ENCODE measurements around the gene ZNF3.

Gene ZNF3

DNA sequence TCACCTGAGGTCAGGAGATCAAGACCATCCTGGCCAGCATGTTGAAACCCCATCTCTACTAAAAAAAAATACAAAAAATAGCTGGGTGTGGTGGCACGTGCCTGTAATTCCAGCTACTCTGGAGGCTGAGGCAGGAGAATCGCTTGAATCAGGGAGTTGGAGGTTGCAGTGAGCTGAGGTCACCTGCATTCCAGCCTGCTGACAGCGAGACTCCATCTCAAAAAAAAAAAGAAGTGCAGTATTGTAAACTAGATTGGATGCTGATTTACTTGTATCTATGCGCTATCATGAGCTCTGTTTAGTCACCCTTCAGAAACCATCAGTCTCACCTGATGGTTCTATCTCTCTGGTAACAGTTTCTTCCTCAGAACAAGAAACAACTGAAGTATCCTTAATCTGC lies 18.1 kb downstream of the ZNF3 start:
- no peak for ATAC-seq
- TF ChIP-seq BACH2 (CRISPR knock-in tag; IDR thresholded peaks at IDR 0.05; ENCODE audit: borderline replicate concordance) (no peak), ISL1 (CRISPR knock-in tag; IDR thresholded peaks at IDR 0.05) (no peak), GLIS3 (CRISPR knock-in tag; IDR thresholded peaks at IDR 0.05) (no peak), ZNF70 (CRISPR knock-in tag; IDR thresholded peaks at IDR 0.05) (no peak)
- TF ChIP-seq, protein P1, sequence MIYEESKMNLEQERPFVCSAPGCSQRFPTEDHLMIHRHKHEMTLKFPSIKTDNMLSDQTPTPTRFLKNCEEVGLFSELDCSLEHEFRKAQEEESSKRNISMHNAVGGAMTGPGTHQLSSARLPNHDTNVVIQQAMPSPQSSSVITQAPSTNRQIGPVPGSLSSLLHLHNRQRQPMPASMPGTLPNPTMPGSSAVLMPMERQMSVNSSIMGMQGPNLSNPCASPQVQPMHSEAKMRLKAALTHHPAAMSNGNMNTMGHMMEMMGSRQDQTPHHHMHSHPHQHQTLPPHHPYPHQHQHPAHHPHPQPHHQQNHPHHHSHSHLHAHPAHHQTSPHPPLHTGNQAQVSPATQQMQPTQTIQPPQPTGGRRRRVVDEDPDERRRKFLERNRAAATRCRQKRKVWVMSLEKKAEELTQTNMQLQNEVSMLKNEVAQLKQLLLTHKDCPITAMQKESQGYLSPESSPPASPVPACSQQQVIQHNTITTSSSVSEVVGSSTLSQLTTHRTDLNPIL (CRISPR knock-in tag; IDR thresholded peaks at IDR 0.05; ENCODE audit: low read depth) = no peak

DNA sequence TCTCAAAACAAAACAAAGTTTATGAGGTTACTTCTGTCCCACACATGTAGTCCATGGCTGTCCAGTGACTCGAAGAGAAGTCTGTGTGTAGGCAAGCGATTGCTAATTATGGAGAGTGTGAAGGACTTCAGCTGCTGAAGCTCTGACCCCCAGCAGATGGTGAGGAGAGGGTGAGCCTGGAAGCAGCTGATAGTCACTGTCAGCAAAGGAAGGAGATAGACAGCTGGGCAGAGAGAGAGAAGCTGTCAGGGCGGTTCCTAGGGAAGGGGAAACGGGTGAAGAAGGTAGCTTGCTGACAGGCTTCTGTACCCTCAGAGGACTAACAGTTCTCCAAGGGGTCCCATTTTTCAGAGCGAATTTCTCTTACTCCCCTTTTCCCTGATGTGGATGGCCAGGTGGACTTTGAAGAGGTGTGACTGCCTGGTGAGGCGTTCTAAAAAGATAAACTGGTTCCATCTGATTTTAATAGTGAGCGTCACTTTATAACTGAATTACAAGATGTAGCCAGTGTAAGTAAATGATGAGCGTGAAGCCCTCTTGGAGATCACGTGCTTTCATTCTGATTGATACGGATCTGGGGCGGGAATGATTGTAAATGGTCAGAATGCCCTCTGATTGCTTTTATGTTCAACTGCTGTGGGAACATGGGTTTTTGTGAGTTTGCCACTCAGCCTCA lies 19.9 kb downstream of the ZNF3 start:
- no peak for ATAC-seq
- TF ChIP-seq, protein P2, sequence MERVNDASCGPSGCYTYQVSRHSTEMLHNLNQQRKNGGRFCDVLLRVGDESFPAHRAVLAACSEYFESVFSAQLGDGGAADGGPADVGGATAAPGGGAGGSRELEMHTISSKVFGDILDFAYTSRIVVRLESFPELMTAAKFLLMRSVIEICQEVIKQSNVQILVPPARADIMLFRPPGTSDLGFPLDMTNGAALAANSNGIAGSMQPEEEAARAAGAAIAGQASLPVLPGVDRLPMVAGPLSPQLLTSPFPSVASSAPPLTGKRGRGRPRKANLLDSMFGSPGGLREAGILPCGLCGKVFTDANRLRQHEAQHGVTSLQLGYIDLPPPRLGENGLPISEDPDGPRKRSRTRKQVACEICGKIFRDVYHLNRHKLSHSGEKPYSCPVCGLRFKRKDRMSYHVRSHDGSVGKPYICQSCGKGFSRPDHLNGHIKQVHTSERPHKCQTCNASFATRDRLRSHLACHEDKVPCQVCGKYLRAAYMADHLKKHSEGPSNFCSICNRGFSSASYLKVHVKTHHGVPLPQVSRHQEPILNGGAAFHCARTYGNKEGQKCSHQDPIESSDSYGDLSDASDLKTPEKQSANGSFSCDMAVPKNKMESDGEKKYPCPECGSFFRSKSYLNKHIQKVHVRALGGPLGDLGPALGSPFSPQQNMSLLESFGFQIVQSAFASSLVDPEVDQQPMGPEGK (CRISPR knock-in tag; IDR thresholded peaks at IDR 0.05; ENCODE audit: borderline replicate concordance) = no peak
- TF ChIP-seq, protein P1 (CRISPR knock-in tag; IDR thresholded peaks at IDR 0.05; ENCODE audit: low read depth) = no peak
- TF ChIP-seq ISL1 (CRISPR knock-in tag; IDR thresholded peaks at IDR 0.05) (no peak), GLIS3 (CRISPR knock-in tag; IDR thresholded peaks at IDR 0.05) (no peak), SNAI2 (CRISPR knock-in tag; IDR thresholded peaks at IDR 0.05) (no peak), TCF4 (CRISPR knock-in tag; IDR thresholded peaks at IDR 0.05; ENCODE audit: borderline replicate concordance) (no peak), ARNTL (CRISPR knock-in tag; IDR thresholded peaks at IDR 0.05; ENCODE audit: borderline replicate concordance, low read depth) (no peak), OSR1 (CRISPR knock-in tag; IDR thresholded peaks at IDR 0.05) (no peak), ZNF70 (CRISPR knock-in tag; IDR thresholded peaks at IDR 0.05) (no peak)
- TF ChIP-seq, protein P3, sequence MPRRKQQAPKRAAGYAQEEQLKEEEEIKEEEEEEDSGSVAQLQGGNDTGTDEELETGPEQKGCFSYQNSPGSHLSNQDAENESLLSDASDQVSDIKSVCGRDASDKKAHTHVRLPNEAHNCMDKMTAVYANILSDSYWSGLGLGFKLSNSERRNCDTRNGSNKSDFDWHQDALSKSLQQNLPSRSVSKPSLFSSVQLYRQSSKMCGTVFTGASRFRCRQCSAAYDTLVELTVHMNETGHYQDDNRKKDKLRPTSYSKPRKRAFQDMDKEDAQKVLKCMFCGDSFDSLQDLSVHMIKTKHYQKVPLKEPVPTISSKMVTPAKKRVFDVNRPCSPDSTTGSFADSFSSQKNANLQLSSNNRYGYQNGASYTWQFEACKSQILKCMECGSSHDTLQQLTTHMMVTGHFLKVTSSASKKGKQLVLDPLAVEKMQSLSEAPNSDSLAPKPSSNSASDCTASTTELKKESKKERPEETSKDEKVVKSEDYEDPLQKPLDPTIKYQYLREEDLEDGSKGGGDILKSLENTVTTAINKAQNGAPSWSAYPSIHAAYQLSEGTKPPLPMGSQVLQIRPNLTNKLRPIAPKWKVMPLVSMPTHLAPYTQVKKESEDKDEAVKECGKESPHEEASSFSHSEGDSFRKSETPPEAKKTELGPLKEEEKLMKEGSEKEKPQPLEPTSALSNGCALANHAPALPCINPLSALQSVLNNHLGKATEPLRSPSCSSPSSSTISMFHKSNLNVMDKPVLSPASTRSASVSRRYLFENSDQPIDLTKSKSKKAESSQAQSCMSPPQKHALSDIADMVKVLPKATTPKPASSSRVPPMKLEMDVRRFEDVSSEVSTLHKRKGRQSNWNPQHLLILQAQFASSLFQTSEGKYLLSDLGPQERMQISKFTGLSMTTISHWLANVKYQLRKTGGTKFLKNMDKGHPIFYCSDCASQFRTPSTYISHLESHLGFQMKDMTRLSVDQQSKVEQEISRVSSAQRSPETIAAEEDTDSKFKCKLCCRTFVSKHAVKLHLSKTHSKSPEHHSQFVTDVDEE (CRISPR knock-in tag; IDR thresholded peaks at IDR 0.05) = no peak

DNA sequence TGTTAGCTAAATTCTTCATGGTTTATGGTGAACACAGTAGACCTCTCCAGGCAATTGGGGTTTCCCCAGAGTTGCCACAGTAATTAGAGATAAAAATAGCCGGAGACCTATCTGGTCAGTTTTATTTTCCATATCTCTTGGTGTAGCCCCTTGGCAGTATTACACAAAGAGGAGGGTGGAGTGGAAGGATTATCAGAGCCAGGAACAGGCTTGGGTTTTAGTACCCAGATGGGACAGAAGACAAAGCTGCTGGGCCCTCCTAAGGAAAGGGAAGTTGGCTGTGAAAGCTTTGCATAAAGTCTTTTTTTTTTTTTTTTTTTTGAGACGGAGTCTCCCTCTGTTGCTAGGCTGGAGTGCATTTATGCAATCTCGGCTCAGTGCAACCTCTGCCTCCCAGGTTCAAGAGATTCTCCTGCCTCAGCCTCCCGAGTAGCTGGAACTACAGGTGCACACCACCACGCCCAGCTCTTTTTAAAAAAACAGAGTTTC lies 22.2 kb downstream of the ZNF3 start:
- TF ChIP-seq TOX (CRISPR knock-in tag; IDR thresholded peaks at IDR 0.05; ENCODE audit: borderline replicate concordance) (no peak), SNAI2 (CRISPR knock-in tag; IDR thresholded peaks at IDR 0.05) (no peak), ZNF70 (CRISPR knock-in tag; IDR thresholded peaks at IDR 0.05) (no peak)
- TF ChIP-seq, protein P1 (CRISPR knock-in tag; IDR thresholded peaks at IDR 0.05; ENCODE audit: low read depth) = no peak

DNA sequence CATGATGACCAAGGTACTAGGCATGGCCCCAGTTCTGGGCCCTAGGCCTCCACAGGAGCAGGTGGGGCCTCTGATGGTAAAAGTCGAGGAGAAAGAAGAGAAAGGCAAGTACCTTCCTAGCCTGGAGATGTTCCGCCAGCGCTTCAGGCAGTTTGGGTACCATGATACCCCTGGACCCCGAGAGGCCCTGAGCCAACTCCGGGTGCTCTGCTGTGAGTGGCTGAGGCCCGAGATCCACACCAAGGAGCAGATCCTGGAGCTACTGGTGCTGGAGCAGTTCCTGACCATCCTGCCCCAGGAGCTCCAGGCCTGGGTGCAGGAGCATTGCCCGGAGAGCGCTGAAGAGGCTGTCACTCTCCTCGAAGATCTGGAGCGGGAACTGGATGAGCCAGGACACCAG lies 24.5 kb downstream of the ZNF3 start:
- TF ChIP-seq ESRRG (CRISPR knock-in tag; IDR thresholded peaks at IDR 0.05) = no peak
- no peak for TF ChIP-seq ZFP3 (CRISPR knock-in tag; IDR thresholded peaks at IDR 0.05)
- TF ChIP-seq, protein P4, sequence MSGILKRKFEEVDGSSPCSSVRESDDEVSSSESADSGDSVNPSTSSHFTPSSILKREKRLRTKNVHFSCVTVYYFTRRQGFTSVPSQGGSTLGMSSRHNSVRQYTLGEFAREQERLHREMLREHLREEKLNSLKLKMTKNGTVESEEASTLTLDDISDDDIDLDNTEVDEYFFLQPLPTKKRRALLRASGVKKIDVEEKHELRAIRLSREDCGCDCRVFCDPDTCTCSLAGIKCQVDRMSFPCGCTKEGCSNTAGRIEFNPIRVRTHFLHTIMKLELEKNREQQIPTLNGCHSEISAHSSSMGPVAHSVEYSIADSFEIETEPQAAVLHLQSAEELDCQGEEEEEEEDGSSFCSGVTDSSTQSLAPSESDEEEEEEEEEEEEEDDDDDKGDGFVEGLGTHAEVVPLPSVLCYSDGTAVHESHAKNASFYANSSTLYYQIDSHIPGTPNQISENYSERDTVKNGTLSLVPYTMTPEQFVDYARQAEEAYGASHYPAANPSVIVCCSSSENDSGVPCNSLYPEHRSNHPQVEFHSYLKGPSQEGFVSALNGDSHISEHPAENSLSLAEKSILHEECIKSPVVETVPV (CRISPR knock-in tag; IDR thresholded peaks at IDR 0.05) = no peak
- TF ChIP-seq, protein P2 (CRISPR knock-in tag; IDR thresholded peaks at IDR 0.05; ENCODE audit: borderline replicate concordance) = no peak
- no peak for TF ChIP-seq CSDC2 (CRISPR knock-in tag; IDR thresholded peaks at IDR 0.05)
- TF ChIP-seq, protein P3 (CRISPR knock-in tag; IDR thresholded peaks at IDR 0.05) = no peak
- TF ChIP-seq SNAI2 (CRISPR knock-in tag; IDR thresholded peaks at IDR 0.05) = no peak
- no peak for ATAC-seq

More for the DNA sequence above, 22.2 kb downstream of the ZNF3 start:
- no peak for ATAC-seq

Measured in SK-N-SH treated with all-trans-retinoic acid at 6 μM for 48 hours (cell line).